Mammary epithelial cell (primary cell): ENCODE measurements around the gene MOB3B.

Experiments
- EZH2 ChIP-seq: IDR thresholded peaks from 2 replicates; pipeline ENCODE4 v1.6.1; 2012; ENCODE audit warnings: low read length, inconsistent platforms, borderline replicate concordance
- TF ChIP-seq, protein P1 (sequence below), 2 donors: IDR thresholded peaks in 1 of 2; conservative IDR thresholded peaks in 1 of 2; 2 replicates each; pipeline ENCODE4 v1.5.1; 2011 to 2012; ENCODE audit warnings: inconsistent platforms in 2 of 2, low read length in 2 of 2, mild to moderate bottlenecking in 2 of 2, control low read depth in 1 of 2, low read depth in 1 of 2; ENCODE audit not compliant: insufficient read depth in 1 of 2; ENCODE audit errors: extremely low read depth in 1 of 2

DNA sequence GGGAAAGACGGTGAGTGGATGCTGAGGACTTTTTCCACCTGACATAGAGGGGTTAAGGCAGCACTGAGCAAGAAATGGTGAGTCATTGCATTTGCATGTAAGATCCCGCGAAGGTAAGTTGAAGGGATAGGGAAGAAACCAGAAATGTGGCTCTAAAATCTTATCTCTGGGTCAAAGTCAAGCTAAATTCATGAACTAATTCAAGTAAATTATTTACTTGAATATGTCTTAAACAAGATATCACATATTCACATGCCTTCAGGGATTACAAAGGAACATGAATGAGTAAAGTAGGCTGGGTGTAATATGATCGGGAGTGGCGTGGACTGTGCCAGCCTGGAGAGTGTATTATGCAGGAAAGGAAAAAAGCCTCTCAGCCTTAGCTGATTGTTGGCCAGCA, 158.2 kb downstream of the MOB3B start:
- no peak for TF ChIP-seq EZH2
- TF ChIP-seq, protein P1, sequence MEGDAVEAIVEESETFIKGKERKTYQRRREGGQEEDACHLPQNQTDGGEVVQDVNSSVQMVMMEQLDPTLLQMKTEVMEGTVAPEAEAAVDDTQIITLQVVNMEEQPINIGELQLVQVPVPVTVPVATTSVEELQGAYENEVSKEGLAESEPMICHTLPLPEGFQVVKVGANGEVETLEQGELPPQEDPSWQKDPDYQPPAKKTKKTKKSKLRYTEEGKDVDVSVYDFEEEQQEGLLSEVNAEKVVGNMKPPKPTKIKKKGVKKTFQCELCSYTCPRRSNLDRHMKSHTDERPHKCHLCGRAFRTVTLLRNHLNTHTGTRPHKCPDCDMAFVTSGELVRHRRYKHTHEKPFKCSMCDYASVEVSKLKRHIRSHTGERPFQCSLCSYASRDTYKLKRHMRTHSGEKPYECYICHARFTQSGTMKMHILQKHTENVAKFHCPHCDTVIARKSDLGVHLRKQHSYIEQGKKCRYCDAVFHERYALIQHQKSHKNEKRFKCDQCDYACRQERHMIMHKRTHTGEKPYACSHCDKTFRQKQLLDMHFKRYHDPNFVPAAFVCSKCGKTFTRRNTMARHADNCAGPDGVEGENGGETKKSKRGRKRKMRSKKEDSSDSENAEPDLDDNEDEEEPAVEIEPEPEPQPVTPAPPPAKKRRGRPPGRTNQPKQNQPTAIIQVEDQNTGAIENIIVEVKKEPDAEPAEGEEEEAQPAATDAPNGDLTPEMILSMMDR (conservative IDR thresholded peaks at IDR 0.05 in 1 of 2, IDR thresholded peaks at IDR 0.05 in 1 of 2; ENCODE audit: extremely low read depth in 1 of 2, insufficient read depth in 1 of 2, low read depth in 1 of 2, low read length in 2 of 2) = no peak
